GM23338 (cell line): ENCODE data around the gene SYVN1. TPM values are rescaled to one million over a fixed set of nuclear protein-coding genes. Genes with fewer than 3 reads are reported as not detected.

ENCODE experiments used
- ATAC-seq: fragments of 200-7000 bp; cut with Tn5 transposase; 3 replicates; pipeline ENCODE4 v1.9.1; 2020
- DNase-seq: peaks from one replicate; pipeline ENCODE4 v3.0.0-alpha.2; 2015; ENCODE audit warnings: low spot score
- H2AFZ ChIP-seq: fragments of 200-600 bp; sonication (generic); 2 replicates; pipeline ENCODE4 v1.8.0; 2016; ENCODE audit warnings: antibody characterized with exemption, mild to moderate bottlenecking, moderate library complexity
- H3F3A ChIP-seq: fragments of 200-600 bp; sonication (generic); replicated peaks from 2 replicates; pipeline ENCODE4 v1.8.0; 2017; ENCODE audit warnings: antibody characterized with exemption, mixed run types, low read depth
- H3K27ac ChIP-seq: fragments of 200-600 bp; sonication (generic); 2 replicates; pipeline ENCODE4 v1.6.1; 2016; ENCODE audit warnings: low read depth
- H3K27me3 ChIP-seq: fragments of 200-600 bp; sonication (generic); 2 replicates; pipeline ENCODE4 v1.8.0; 2016; ENCODE audit warnings: mild to moderate bottlenecking, mixed run types, moderate library complexity; ENCODE audit not compliant: insufficient read depth
- H3K36me3 ChIP-seq: fragments of 200-600 bp; sonication (generic); 2 replicates; pipeline ENCODE4 v1.8.0; 2016; ENCODE audit warnings: mild to moderate bottlenecking; ENCODE audit not compliant: insufficient read depth
- H3K4me1 ChIP-seq: fragments of 200-600 bp; sonication (generic); 2 replicates; pipeline ENCODE4 v1.8.0; 2016; ENCODE audit warnings: mild to moderate bottlenecking, moderate library complexity; ENCODE audit not compliant: insufficient read depth
- H3K4me2 ChIP-seq: fragments of 200-600 bp; sonication (generic); 2 replicates; pipeline ENCODE4 v1.7.1; 2017; ENCODE audit warnings: mixed run types
- H3K4me3 ChIP-seq: fragments of 200-600 bp; sonication (generic); 2 replicates; pipeline ENCODE4 v1.6.1; 2016; ENCODE audit warnings: mixed run types
- H3K79me2 ChIP-seq: fragments of 200-600 bp; sonication (generic); replicated peaks from 2 replicates; pipeline ENCODE4 v1.8.0; 2017; ENCODE audit warnings: mild to moderate bottlenecking; ENCODE audit not compliant: insufficient read depth
- H3K9me2 ChIP-seq: fragments of 200-600 bp; sonication (generic); 2 replicates; pipeline ENCODE4 v1.8.0; 2017; ENCODE audit not compliant: insufficient read depth
- H4K20me1 ChIP-seq: fragments of 200-600 bp; sonication (generic); replicated peaks from 2 replicates; pipeline ENCODE4 v1.8.0; 2017; ENCODE audit warnings: mild to moderate bottlenecking; ENCODE audit not compliant: insufficient read depth
- H3K27ac Mint-ChIP-seq: 2 replicates; pipeline ENCODE4 v1.8.0; 2020; ENCODE audit warnings: inconsistent platforms, mild to moderate bottlenecking, moderate library complexity, mixed read lengths
- H3K27me3 Mint-ChIP-seq: 3 replicates; pipeline ENCODE4 v1.8.0; 2022; ENCODE audit warnings: low read depth, mild to moderate bottlenecking, moderate library complexity, mixed read lengths, inconsistent platforms; ENCODE audit not compliant: insufficient read depth, poor library complexity
- H3K36me3 Mint-ChIP-seq: 3 replicates; pipeline ENCODE4 v1.8.0; 2021; ENCODE audit warnings: low read depth, mild to moderate bottlenecking, inconsistent platforms, moderate library complexity, mixed read lengths
- H3K4me1 Mint-ChIP-seq: 3 replicates; pipeline ENCODE4 v1.8.0; 2020; ENCODE audit warnings: mild to moderate bottlenecking, inconsistent platforms, mixed read lengths
- H3K4me3 Mint-ChIP-seq: 3 replicates; pipeline ENCODE4 v1.8.0; 2021; ENCODE audit warnings: moderate library complexity, mild to moderate bottlenecking, inconsistent platforms, mixed read lengths
- H3K9me3 Mint-ChIP-seq: 3 replicates; pipeline ENCODE4 v1.8.0; 2020; ENCODE audit warnings: moderate library complexity, mild to moderate bottlenecking, inconsistent platforms, mixed read lengths
- EZH2 ChIP-seq: fragments of 200-600 bp; sonication (generic); IDR thresholded peaks from one replicate; pipeline ENCODE4 v1.8.0; 2017; ENCODE audit warnings: antibody characterized with exemption, mild to moderate bottlenecking, low read depth; ENCODE audit not compliant: unreplicated experiment
- JUNB ChIP-seq: IDR thresholded peaks from one replicate; pipeline ENCODE4 v1.6.1; 2016; ENCODE audit warnings: antibody characterized with exemption; ENCODE audit not compliant: unreplicated experiment
- POLR2AphosphoS5 ChIP-seq: IDR thresholded peaks from 2 replicates; pipeline ENCODE4 v1.6.1; 2016; ENCODE audit warnings: antibody characterized with exemption, low read depth
- STAT1 ChIP-seq: IDR thresholded peaks from one replicate; pipeline ENCODE4 v1.6.1; 2016; ENCODE audit warnings: antibody characterized with exemption; ENCODE audit not compliant: unreplicated experiment
- polyA plus RNA-seq: library from polyadenylated mRNA; unstranded; fragments of >200 nt; fragmentation: Nextera tagmentation; extraction: Ambion mirVana; gene quantifications from 2 replicates; pipeline ENCODE4 v1.2.1, GENCODE V29; 2016
- total RNA-seq: library from RNA; depleted of rRNA; stranded (reverse); fragments of >200 nt; shearing (Covaris generic); gene quantifications from 2 replicates; pipeline ENCODE4 v1.2.3, GENCODE V29; 2014
- TF ChIP-seq, protein P1 (sequence below): IDR thresholded peaks from one replicate; pipeline ENCODE4 v1.6.1; 2018; ENCODE audit warnings: antibody characterized with exemption; ENCODE audit not compliant: unreplicated experiment
- TF ChIP-seq, protein P2 (sequence below): fragments of 250-450 bp; sonication (Bioruptor Pico); IDR thresholded peaks from 2 replicates; pipeline ENCODE4 v1.5.0; 2020; ENCODE audit warnings: mild to moderate bottlenecking, moderate library complexity

The SYVN1 gene
- total and polyA plus RNA-seq, 2 experiments from 2014 or later: 13.8 to 28.7 TPM

DNA sequence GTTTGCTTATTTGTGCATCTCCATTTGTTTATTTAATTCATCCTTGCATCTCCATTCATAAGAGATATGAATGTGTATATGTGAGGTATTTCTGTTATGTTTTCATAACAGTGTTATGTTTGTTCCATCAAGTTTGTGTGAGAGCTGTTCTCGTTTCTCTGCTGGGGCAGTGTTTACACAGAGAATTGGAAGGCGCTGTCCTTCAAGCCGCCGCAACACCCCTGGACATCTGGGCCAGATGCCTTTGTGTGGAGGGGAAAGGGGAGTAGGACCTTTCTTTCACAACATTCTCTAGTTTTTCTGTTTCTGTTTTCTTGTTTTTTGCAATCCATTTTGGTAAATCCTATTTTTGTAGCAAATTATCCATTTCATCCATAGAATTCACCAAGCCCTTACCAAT, 29.7 kb downstream of the SYVN1 start (continued):
- TF ChIP-seq, protein P1, sequence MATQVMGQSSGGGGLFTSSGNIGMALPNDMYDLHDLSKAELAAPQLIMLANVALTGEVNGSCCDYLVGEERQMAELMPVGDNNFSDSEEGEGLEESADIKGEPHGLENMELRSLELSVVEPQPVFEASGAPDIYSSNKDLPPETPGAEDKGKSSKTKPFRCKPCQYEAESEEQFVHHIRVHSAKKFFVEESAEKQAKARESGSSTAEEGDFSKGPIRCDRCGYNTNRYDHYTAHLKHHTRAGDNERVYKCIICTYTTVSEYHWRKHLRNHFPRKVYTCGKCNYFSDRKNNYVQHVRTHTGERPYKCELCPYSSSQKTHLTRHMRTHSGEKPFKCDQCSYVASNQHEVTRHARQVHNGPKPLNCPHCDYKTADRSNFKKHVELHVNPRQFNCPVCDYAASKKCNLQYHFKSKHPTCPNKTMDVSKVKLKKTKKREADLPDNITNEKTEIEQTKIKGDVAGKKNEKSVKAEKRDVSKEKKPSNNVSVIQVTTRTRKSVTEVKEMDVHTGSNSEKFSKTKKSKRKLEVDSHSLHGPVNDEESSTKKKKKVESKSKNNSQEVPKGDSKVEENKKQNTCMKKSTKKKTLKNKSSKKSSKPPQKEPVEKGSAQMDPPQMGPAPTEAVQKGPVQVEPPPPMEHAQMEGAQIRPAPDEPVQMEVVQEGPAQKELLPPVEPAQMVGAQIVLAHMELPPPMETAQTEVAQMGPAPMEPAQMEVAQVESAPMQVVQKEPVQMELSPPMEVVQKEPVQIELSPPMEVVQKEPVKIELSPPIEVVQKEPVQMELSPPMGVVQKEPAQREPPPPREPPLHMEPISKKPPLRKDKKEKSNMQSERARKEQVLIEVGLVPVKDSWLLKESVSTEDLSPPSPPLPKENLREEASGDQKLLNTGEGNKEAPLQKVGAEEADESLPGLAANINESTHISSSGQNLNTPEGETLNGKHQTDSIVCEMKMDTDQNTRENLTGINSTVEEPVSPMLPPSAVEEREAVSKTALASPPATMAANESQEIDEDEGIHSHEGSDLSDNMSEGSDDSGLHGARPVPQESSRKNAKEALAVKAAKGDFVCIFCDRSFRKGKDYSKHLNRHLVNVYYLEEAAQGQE: no peak
- TF ChIP-seq, protein P2, sequence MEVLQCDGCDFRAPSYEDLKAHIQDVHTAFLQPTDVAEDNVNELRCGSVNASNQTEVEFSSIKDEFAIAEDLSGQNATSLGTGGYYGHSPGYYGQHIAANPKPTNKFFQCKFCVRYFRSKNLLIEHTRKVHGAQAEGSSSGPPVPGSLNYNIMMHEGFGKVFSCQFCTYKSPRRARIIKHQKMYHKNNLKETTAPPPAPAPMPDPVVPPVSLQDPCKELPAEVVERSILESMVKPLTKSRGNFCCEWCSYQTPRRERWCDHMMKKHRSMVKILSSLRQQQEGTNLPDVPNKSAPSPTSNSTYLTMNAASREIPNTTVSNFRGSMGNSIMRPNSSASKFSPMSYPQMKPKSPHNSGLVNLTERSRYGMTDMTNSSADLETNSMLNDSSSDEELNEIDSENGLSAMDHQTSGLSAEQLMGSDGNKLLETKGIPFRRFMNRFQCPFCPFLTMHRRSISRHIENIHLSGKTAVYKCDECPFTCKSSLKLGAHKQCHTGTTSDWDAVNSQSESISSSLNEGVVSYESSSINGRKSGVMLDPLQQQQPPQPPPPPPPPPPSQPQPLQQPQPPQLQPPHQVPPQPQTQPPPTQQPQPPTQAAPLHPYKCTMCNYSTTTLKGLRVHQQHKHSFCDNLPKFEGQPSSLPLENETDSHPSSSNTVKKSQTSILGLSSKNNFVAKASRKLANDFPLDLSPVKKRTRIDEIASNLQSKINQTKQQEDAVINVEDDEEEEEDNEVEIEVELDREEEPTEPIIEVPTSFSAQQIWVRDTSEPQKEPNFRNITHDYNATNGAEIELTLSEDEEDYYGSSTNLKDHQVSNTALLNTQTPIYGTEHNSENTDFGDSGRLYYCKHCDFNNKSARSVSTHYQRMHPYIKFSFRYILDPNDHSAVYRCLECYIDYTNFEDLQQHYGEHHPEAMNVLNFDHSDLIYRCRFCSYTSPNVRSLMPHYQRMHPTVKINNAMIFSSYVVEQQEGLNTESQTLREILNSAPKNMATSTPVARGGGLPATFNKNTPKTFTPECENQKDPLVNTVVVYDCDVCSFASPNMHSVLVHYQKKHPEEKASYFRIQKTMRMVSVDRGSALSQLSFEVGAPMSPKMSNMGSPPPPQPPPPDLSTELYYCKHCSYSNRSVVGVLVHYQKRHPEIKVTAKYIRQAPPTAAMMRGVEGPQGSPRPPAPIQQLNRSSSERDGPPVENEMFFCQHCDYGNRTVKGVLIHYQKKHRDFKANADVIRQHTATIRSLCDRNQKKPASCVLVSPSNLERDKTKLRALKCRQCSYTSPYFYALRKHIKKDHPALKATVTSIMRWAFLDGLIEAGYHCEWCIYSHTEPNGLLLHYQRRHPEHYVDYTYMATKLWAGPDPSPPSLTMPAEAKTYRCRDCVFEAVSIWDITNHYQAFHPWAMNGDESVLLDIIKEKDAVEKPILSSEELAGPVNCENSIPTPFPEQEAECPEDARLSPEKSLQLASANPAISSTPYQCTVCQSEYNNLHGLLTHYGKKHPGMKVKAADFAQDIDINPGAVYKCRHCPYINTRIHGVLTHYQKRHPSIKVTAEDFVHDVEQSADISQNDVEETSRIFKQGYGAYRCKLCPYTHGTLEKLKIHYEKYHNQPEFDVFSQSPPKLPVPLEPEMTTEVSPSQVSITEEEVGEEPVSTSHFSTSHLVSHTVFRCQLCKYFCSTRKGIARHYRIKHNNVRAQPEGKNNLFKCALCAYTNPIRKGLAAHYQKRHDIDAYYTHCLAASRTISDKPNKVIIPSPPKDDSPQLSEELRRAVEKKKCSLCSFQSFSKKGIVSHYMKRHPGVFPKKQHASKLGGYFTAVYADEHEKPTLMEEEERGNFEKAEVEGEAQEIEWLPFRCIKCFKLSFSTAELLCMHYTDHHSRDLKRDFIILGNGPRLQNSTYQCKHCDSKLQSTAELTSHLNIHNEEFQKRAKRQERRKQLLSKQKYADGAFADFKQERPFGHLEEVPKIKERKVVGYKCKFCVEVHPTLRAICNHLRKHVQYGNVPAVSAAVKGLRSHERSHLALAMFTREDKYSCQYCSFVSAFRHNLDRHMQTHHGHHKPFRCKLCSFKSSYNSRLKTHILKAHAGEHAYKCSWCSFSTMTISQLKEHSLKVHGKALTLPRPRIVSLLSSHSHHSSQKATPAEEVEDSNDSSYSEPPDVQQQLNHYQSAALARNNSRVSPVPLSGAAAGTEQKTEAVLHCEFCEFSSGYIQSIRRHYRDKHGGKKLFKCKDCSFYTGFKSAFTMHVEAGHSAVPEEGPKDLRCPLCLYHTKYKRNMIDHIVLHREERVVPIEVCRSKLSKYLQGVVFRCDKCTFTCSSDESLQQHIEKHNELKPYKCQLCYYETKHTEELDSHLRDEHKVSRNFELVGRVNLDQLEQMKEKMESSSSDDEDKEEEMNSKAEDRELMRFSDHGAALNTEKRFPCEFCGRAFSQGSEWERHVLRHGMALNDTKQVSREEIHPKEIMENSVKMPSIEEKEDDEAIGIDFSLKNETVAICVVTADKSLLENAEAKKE (CRISPR knock-in tag): no peak
- no peak for TF ChIP-seq POLR2AphosphoS5

DNA sequence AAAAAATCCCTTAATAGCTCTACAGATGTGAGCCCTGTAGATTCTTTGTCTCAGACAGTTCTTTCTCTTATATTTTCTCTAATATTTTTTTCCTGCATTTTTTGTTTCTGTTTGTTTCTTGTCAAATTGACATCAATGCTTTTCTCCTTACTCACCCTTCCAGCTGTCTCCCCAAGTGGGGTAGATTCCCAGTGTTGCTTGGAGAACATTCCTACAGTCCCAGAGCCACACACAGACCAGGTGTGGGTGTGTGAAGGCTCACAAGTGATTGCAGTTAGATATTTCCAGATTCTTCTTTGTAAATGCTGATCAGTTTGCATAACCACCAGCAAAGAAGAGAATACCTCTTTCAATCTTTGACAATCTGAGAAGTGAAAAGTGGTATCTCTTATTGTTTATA, 30.8 kb downstream of the SYVN1 start:
- no peak overlapping the region for H2AFZ ChIP-seq
- no peaks in the 10 kb centered on the region for H3F3A ChIP-seq
- Mint-ChIP-seq H3K9me3 (no peaks in the 10 kb centered on the region; the same call in 1 of the 3 replicates), H3K4me3 (no peak overlapping the region), H3K27me3 (peaks cover 2% of the 10 kb centered on the region), H3K27ac (no peak overlapping the region), H3K36me3 (peaks cover 11% of the 10 kb centered on the region), H3K4me1 (no peaks in the 10 kb centered on the region; the same call in 2 of the 3 replicates)
- H3K27ac ChIP-seq: no peak overlapping the region
- H3K9me2 ChIP-seq: no peaks in the 10 kb centered on the region
- ATAC-seq: no peak
- no peak overlapping the region for H3K4me3 ChIP-seq
- peaks cover 2% of the 10 kb centered on the region; the same call in 1 of the 2 replicates for H4K20me1 ChIP-seq
- no peaks in the 10 kb centered on the region; the same call in 1 of the 2 replicates for H3K4me1 ChIP-seq
- H3K36me3 ChIP-seq: 0 out of 2 replicates have a peak, but pooled peaks cover 7% of the 10 kb centered on the region
- H3K79me2 ChIP-seq: peaks cover 29% of the 10 kb centered on the region
- DNase-seq: no peak
- no peak overlapping the region for H3K4me2 ChIP-seq
- H3K27me3 ChIP-seq: no peaks in the 10 kb centered on the region
- TF ChIP-seq JUNB (no peak), EZH2 (no peak), STAT1 (no peak)
- TF ChIP-seq, protein P2 (CRISPR knock-in tag): no peak
